GM12878 (cell line): ENCODE data around the gene VPS18. TPM values are rescaled to one million over a fixed set of nuclear protein-coding genes. Genes with fewer than 3 reads are reported as not detected.

Experiments
- ATAC-seq: fragments of 200-7000 bp; cut with Tn5 transposase; 3 replicates; pipeline ENCODE4 v1.9.1; 2020; ENCODE audit warnings: mild to moderate bottlenecking, moderate library complexity
- BruUV-seq: library from RNA; stranded (reverse); fragments of 400-500 nt; replicated peaks from 2 replicates; lab custom pipeline; 2021; lab: Mats Ljungman, UMichigan
- CTCF ChIA-PET: fragments of 300-600 bp; sonication (Branson Sonifier 250); formaldehyde crosslinking; extraction: SDS; loops from one replicate; lab custom pipeline; 2021; ENCODE audit warnings: inconsistent platforms; lab: Yijun Ruan, JAX
- POLR2A ChIA-PET: fragments of 350-600 bp; formaldehyde crosslinking; extraction: SDS; loops from one replicate; lab custom pipeline; 2021; ENCODE audit warnings: inconsistent platforms; lab: Charles Lee
- RAD21 ChIA-PET: fragments of 300-600 bp; sonication (Branson Sonifier 250); formaldehyde crosslinking; loops from one replicate; lab custom pipeline; 2023; ENCODE audit warnings: antibody characterized with exemption; ENCODE audit not compliant: unreplicated experiment; lab: Charles Lee
- SMC1A ChIA-PET: fragments of 300-600 bp; sonication (Branson Sonifier 250); formaldehyde crosslinking; loops from one replicate; lab custom pipeline; 2023; ENCODE audit not compliant: unreplicated experiment, uncharacterized antibody; lab: Charles Lee
- DNase-seq: peaks from one replicate; pipeline ENCODE4 v3.0.0-alpha.2; 2011; ENCODE audit warnings: low read depth, low spot score
- FAIRE-seq: peaks from 3 replicates; lab custom pipeline; 2011; peaks lifted over from hg19 to GRCh38; lab: Jason Lieb, UNC
- H2AFZ ChIP-seq: 2 replicates; pipeline ENCODE4 v1.6.0; 2011; ENCODE audit warnings: low read depth, low read length, control low read depth; ENCODE audit not compliant: control insufficient read depth
- H3K27ac ChIP-seq: 2 replicates; pipeline ENCODE4 v1.5.1; 2011; ENCODE audit warnings: control low read depth; ENCODE audit not compliant: control insufficient read depth, insufficient read depth
- H3K27me3 ChIP-seq, 2 experiments: replicated peaks in 1 of 2; 2 replicates each; pipeline versions ENCODE4 v1.6.0 to v1.6.1; 2011; ENCODE audit warnings: low read length in 1 of 2; ENCODE audit not compliant: control insufficient read depth in 2 of 2, insufficient read depth in 2 of 2
- H3K36me3 ChIP-seq, 2 experiments: 2 replicates each; pipeline ENCODE4 v1.5.1; 2011; ENCODE audit warnings: low read length in 1 of 2; ENCODE audit not compliant: control insufficient read depth in 2 of 2, insufficient read depth in 2 of 2
- H3K4me1 ChIP-seq: 2 replicates; pipeline ENCODE4 v1.6.1; 2011; ENCODE audit warnings: mild to moderate bottlenecking, low read length, moderate library complexity, mixed read lengths; ENCODE audit not compliant: control insufficient read depth, insufficient read depth
- H3K4me2 ChIP-seq: 2 replicates; pipeline ENCODE4 v1.6.0; 2011; ENCODE audit warnings: control low read depth; ENCODE audit not compliant: control insufficient read depth, insufficient read depth
- H3K4me3 ChIP-seq: fragments of 200-600 bp; sonication (generic); 2 replicates; pipeline ENCODE4 v1.5.1; 2016
- H3K79me2 ChIP-seq: 2 replicates; pipeline ENCODE4 v1.6.0; 2011; ENCODE audit warnings: low read length; ENCODE audit not compliant: control insufficient read depth, insufficient read depth
- H3K9ac ChIP-seq: 2 replicates; pipeline ENCODE4 v1.8.0; 2011; ENCODE audit warnings: low read length, control low read depth, mixed read lengths; ENCODE audit not compliant: control insufficient read depth, insufficient read depth
- H3K9me3 ChIP-seq: replicated peaks from 3 replicates; pipeline ENCODE4 v1.5.1; 2011; ENCODE audit warnings: mild to moderate bottlenecking, low read length; ENCODE audit not compliant: control insufficient read depth, insufficient read depth
- H4K20me1 ChIP-seq: 2 replicates; pipeline ENCODE4 v1.6.0; 2011; ENCODE audit not compliant: control insufficient read depth, insufficient read depth
- HDAC2 ChIP-seq: fragments of 200-600 bp; sonication (generic); IDR thresholded peaks from 2 replicates; pipeline ENCODE4 v1.6.1; 2017
- ZBTB4 ChIP-seq: fragments of 450-650 bp; formaldehyde crosslinking; IDR thresholded peaks from 2 replicates; pipeline ENCODE4 v1.4.0; 2022; ENCODE audit warnings: mild to moderate bottlenecking, moderate library complexity
- WGBS: methylation state at CpG from one replicate; pipeline ENCODE4 v1.1.6; 2016; ENCODE audit warnings: low lambda C conversion rate; ENCODE audit not compliant: insufficient replicate concordance, insufficient coverage; ENCODE audit errors: missing lambda C conversion rate; 5-methylcytosine and 5-hydroxymethylcytosine counted together
- in situ Hi-C: fragments of 300-500 bp; cut with MboI; formaldehyde crosslinking; loops from 9 replicates; pipeline ENCODE4 v1.14.3; 2018; ENCODE audit warnings: mixed read lengths
- intact Hi-C: fragments of 100-400 bp; cut with micrococcal nuclease; formaldehyde crosslinking; loops from one replicate; pipeline ENCODE4 v1.14.2; 2022; ENCODE audit not compliant: unreplicated experiment
- polyA plus RNA-seq, 11 experiments: library from polyadenylated mRNA; depleted of rRNA in 4 of 11; unstranded in 6 of 11; stranded (reverse) in 5 of 11; fragments of >200 nt; fragmentation: Nextera tagmentation in 4 of 11; fragmentation: Illumina TruSeq in 1 of 11; extraction: Ambion mirVana in 4 of 11; extraction: Trizol in 1 of 11; gene quantifications; 1 replicate in 1 of 11; 2 replicates in 10 of 11; pipeline versions ENCODE4 v1.2.1 to v1.2.3, GENCODE V29; 2011 to 2016; ENCODE audit warnings: inconsistent platforms in 2 of 11, missing spikeins in 2 of 11, low read depth in 1 of 11
- total RNA-seq, 4 experiments: library from RNA; depleted of rRNA in 3 of 4; stranded (reverse); fragments of >200 nt in 3 of 4; fragmentation: Illumina TruSeq in 1 of 4; extraction: Trizol in 1 of 4; gene quantifications; 2 replicates each; pipeline versions ENCODE4 v1.2.1 to v1.2.3, GENCODE V29; 2013 to 2021
- TF ChIP-seq, protein P1 (sequence below): fragments of 450-650 bp; IDR thresholded peaks from 2 replicates; pipeline ENCODE4 v1.6.1; 2014; ENCODE audit warnings: mild to moderate bottlenecking

VPS18 gene
- total and polyA plus RNA-seq, 10 of the 15 experiments (the other 5 are each of a cell fraction or from before 2014, with no cell fraction given), result 0.71 to 20.4 (median 10.6) TPM

DNA sequence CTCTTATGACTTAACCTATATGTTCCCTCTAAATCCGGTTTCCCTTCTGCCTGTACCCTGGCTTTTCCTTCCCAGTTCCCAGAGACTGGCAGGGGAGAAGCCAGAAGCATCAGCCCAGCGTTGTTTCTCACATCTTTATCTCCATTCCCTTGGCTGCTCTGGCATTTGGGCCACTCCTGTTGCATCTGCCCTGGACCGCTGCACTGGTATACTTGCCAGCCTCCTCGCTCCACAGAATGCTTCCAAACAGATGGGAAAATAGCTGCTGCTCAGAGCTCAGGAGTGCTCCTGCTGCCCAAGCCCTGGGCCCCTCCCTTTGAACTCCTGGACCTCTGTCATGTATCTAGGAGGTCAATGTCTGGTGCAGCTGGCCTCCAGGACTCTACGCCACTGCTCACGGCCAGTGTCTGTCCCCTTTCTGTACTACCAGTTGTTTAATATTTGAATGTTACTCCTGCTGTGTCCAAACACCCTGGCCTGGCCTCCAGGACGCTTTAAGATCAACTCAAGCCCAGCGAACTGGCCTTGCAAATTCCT lies 43.6 kb upstream of the VPS18 start:
- H3K4me2 ChIP-seq, result no peak overlapping the region
- H3K27me3 ChIP-seq, result no peaks in the 10 kb centered on the region
- FAIRE-seq, result no peak
- H3K9me3 ChIP-seq, result no peaks in the 10 kb centered on the region
- H3K27ac ChIP-seq, result no peak overlapping the region
- ChIA-PET RAD21 (interaction anchor here (1.4 to 2.6 kb wide), 3 partner anchors 8 to 42 kb away, joined by 5 to 10 read pairs (median 8); no protein-coding TSS in a partner anchor), CTCF (interaction anchor here (0.9 to 8.8 kb wide), 5 partner anchors 8 to 329 kb away, joined by 3 to 140 read pairs (median 9); partner anchors contain the start of gene VPS18), SMC1A (interaction anchor here (2.1 to 5.0 kb wide), 4 partner anchors 8 to 41 kb away, joined by 8 to 47 read pairs (median 20); no protein-coding TSS in a partner anchor), POLR2A (no interaction called here)
- no peak overlapping the region for H3K4me3 ChIP-seq
- no peak for ATAC-seq
- DNase-seq, result no peak
- intact Hi-C loops, result no loop called here
- H3K36me3 ChIP-seq, result peaks cover 0 to 2% of the 10 kb centered on the region in 2 experiments; a peak in 2 of 4 replicates
- H2AFZ ChIP-seq, result no peak overlapping the region
- no peaks in the 10 kb centered on the region for H4K20me1 ChIP-seq
- TF ChIP-seq HDAC2, result no peak
- TF ChIP-seq ZBTB4 (CRISPR knock-in tag), result no peak
- TF ChIP-seq, protein P1, sequence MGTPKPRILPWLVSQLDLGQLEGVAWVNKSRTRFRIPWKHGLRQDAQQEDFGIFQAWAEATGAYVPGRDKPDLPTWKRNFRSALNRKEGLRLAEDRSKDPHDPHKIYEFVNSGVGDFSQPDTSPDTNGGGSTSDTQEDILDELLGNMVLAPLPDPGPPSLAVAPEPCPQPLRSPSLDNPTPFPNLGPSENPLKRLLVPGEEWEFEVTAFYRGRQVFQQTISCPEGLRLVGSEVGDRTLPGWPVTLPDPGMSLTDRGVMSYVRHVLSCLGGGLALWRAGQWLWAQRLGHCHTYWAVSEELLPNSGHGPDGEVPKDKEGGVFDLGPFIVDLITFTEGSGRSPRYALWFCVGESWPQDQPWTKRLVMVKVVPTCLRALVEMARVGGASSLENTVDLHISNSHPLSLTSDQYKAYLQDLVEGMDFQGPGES, result no peak
- in situ Hi-C loops, result no loop called here
- 55% methylated on average over 8 of the region's 8 CpGs for WGBS
- peaks cover 23% of the 10 kb centered on the region for H3K4me1 ChIP-seq
- H3K9ac ChIP-seq, result no peak overlapping the region
- no TSS peak for BruUV-seq
- H3K79me2 ChIP-seq, result no peaks in the 10 kb centered on the region
